GM12878 (cell line): ENCODE results near the gene SLC22A7. TPM values are rescaled to one million over a fixed set of nuclear protein-coding genes. Genes with fewer than 3 reads are reported as not detected.

Experiments used
- ATAC-seq: fragments of 200-7000 bp; cut with Tn5 transposase; 3 replicates; pipeline ENCODE4 v1.9.1; 2020; ENCODE audit warnings: mild to moderate bottlenecking, moderate library complexity
- BruUV-seq: library from RNA; stranded (reverse); fragments of 400-500 nt; replicated peaks from 2 replicates; lab custom pipeline; 2021; lab: Mats Ljungman, UMichigan
- CTCF ChIA-PET: fragments of 300-600 bp; sonication (Branson Sonifier 250); formaldehyde crosslinking; extraction: SDS; loops from one replicate; lab custom pipeline; 2021; ENCODE audit warnings: inconsistent platforms; lab: Yijun Ruan, JAX
- POLR2A ChIA-PET: fragments of 350-600 bp; formaldehyde crosslinking; extraction: SDS; loops from one replicate; lab custom pipeline; 2021; ENCODE audit warnings: inconsistent platforms; lab: Charles Lee
- RAD21 ChIA-PET: fragments of 300-600 bp; sonication (Branson Sonifier 250); formaldehyde crosslinking; loops from one replicate; lab custom pipeline; 2023; ENCODE audit warnings: antibody characterized with exemption; ENCODE audit not compliant: unreplicated experiment; lab: Charles Lee
- SMC1A ChIA-PET: fragments of 300-600 bp; sonication (Branson Sonifier 250); formaldehyde crosslinking; loops from one replicate; lab custom pipeline; 2023; ENCODE audit not compliant: unreplicated experiment, uncharacterized antibody; lab: Charles Lee
- DNase-seq: peaks from one replicate; pipeline ENCODE4 v3.0.0-alpha.2; 2011; ENCODE audit warnings: low read depth, low spot score
- FAIRE-seq: peaks from 3 replicates; lab custom pipeline; 2011; peaks lifted over from hg19 to GRCh38; lab: Jason Lieb, UNC
- H2AFZ ChIP-seq: 2 replicates; pipeline ENCODE4 v1.6.0; 2011; ENCODE audit warnings: low read depth, low read length, control low read depth; ENCODE audit not compliant: control insufficient read depth
- H3K27ac ChIP-seq: 2 replicates; pipeline ENCODE4 v1.5.1; 2011; ENCODE audit warnings: control low read depth; ENCODE audit not compliant: control insufficient read depth, insufficient read depth
- H3K27me3 ChIP-seq, 2 experiments: replicated peaks in 1 of 2; 2 replicates each; pipeline versions ENCODE4 v1.6.0 to v1.6.1; 2011; ENCODE audit warnings: low read length in 1 of 2; ENCODE audit not compliant: control insufficient read depth in 2 of 2, insufficient read depth in 2 of 2
- H3K36me3 ChIP-seq, 2 experiments: 2 replicates each; pipeline ENCODE4 v1.5.1; 2011; ENCODE audit warnings: low read length in 1 of 2; ENCODE audit not compliant: control insufficient read depth in 2 of 2, insufficient read depth in 2 of 2
- H3K4me1 ChIP-seq: 2 replicates; pipeline ENCODE4 v1.6.1; 2011; ENCODE audit warnings: mild to moderate bottlenecking, low read length, moderate library complexity, mixed read lengths; ENCODE audit not compliant: control insufficient read depth, insufficient read depth
- H3K4me2 ChIP-seq: 2 replicates; pipeline ENCODE4 v1.6.0; 2011; ENCODE audit warnings: control low read depth; ENCODE audit not compliant: control insufficient read depth, insufficient read depth
- H3K4me3 ChIP-seq: fragments of 200-600 bp; sonication (generic); 2 replicates; pipeline ENCODE4 v1.5.1; 2016
- H3K79me2 ChIP-seq: 2 replicates; pipeline ENCODE4 v1.6.0; 2011; ENCODE audit warnings: low read length; ENCODE audit not compliant: control insufficient read depth, insufficient read depth
- H3K9ac ChIP-seq: 2 replicates; pipeline ENCODE4 v1.8.0; 2011; ENCODE audit warnings: low read length, control low read depth, mixed read lengths; ENCODE audit not compliant: control insufficient read depth, insufficient read depth
- H3K9me3 ChIP-seq: replicated peaks from 3 replicates; pipeline ENCODE4 v1.5.1; 2011; ENCODE audit warnings: mild to moderate bottlenecking, low read length; ENCODE audit not compliant: control insufficient read depth, insufficient read depth
- H4K20me1 ChIP-seq: 2 replicates; pipeline ENCODE4 v1.6.0; 2011; ENCODE audit not compliant: control insufficient read depth, insufficient read depth
- CEBPZ ChIP-seq: fragments of 150-350 bp; IDR thresholded peaks from 2 replicates; pipeline ENCODE4 v1.6.1; 2016; ENCODE audit warnings: low read depth, low read length
- CREB1 ChIP-seq: IDR thresholded peaks from 2 replicates; pipeline ENCODE4 v1.6.1; 2012; ENCODE audit warnings: low read depth, mild to moderate bottlenecking, inconsistent platforms
- EP300 ChIP-seq, 2 experiments: fragments of 150-350 bp in 1 of 2; IDR thresholded peaks; 2 replicates each; pipeline ENCODE4 v1.6.1; 2011 to 2012; ENCODE audit warnings: low read depth in 2 of 2, low read length in 2 of 2, borderline replicate concordance in 1 of 2, improper control_type of control experiment in 1 of 2, inconsistent platforms in 1 of 2; ENCODE audit not compliant: control insufficient read depth in 1 of 2
- EZH2 ChIP-seq: IDR thresholded peaks from 2 replicates; pipeline ENCODE4 v1.6.1; 2012; ENCODE audit warnings: low read depth, mild to moderate bottlenecking, control low read depth, inconsistent platforms, low read length, borderline replicate concordance; ENCODE audit not compliant: control insufficient read depth
- KLF5 ChIP-seq: fragments of 450-650 bp; IDR thresholded peaks from 2 replicates; pipeline ENCODE4 v1.6.1; 2014; ENCODE audit warnings: mild to moderate bottlenecking; ENCODE audit not compliant: partially characterized antibody
- MXI1 ChIP-seq: fragments of 150-350 bp; IDR thresholded peaks from 2 replicates; pipeline ENCODE4 v1.6.1; 2011; ENCODE audit warnings: low read depth, mild to moderate bottlenecking, inconsistent platforms, low read length, improper control_type of control experiment
- MYB ChIP-seq: fragments of 150-350 bp; IDR thresholded peaks from 2 replicates; pipeline ENCODE4 v1.6.1; 2014; ENCODE audit warnings: mild to moderate bottlenecking, low read depth, low read length, borderline replicate concordance
- NFYA ChIP-seq: IDR thresholded peaks from 2 replicates; pipeline ENCODE4 v1.6.1; 2011; ENCODE audit warnings: low read depth, mild to moderate bottlenecking, low read length, improper control_type of control experiment, borderline replicate concordance
- NR2C1 ChIP-seq: fragments of 450-650 bp; IDR thresholded peaks from 2 replicates; pipeline ENCODE4 v1.6.1; 2017; ENCODE audit warnings: antibody characterized with exemption, mild to moderate bottlenecking, moderate library complexity
- YBX1 ChIP-seq: fragments of 450-650 bp; IDR thresholded peaks from 2 replicates; pipeline ENCODE4 v1.6.1; 2016; ENCODE audit warnings: antibody characterized with exemption
- ZNF207 ChIP-seq: fragments of 450-650 bp; IDR thresholded peaks from 2 replicates; pipeline ENCODE4 v1.6.1; 2014; ENCODE audit warnings: antibody characterized with exemption, mild to moderate bottlenecking, borderline replicate concordance
- ZNF217 ChIP-seq: fragments of 450-650 bp; IDR thresholded peaks from 2 replicates; pipeline ENCODE4 v1.6.1; 2017; ENCODE audit warnings: antibody characterized with exemption, mild to moderate bottlenecking
- WGBS: methylation state at CpG from one replicate; pipeline ENCODE4 v1.1.6; 2016; ENCODE audit warnings: low lambda C conversion rate; ENCODE audit not compliant: insufficient replicate concordance, insufficient coverage; ENCODE audit errors: missing lambda C conversion rate; 5-methylcytosine and 5-hydroxymethylcytosine counted together
- in situ Hi-C: fragments of 300-500 bp; cut with MboI; formaldehyde crosslinking; loops from 9 replicates; pipeline ENCODE4 v1.14.3; 2018; ENCODE audit warnings: mixed read lengths
- intact Hi-C: fragments of 100-400 bp; cut with micrococcal nuclease; formaldehyde crosslinking; loops from one replicate; pipeline ENCODE4 v1.14.2; 2022; ENCODE audit not compliant: unreplicated experiment
- polyA plus RNA-seq, 11 experiments: library from polyadenylated mRNA; depleted of rRNA in 4 of 11; unstranded in 6 of 11; stranded (reverse) in 5 of 11; fragments of >200 nt; fragmentation: Nextera tagmentation in 4 of 11; fragmentation: Illumina TruSeq in 1 of 11; extraction: Ambion mirVana in 4 of 11; extraction: Trizol in 1 of 11; gene quantifications; 1 replicate in 1 of 11; 2 replicates in 10 of 11; pipeline versions ENCODE4 v1.2.1 to v1.2.3, GENCODE V29; 2011 to 2016; ENCODE audit warnings: inconsistent platforms in 2 of 11, missing spikeins in 2 of 11, low read depth in 1 of 11
- total RNA-seq, 4 experiments: library from RNA; depleted of rRNA in 3 of 4; stranded (reverse); fragments of >200 nt in 3 of 4; fragmentation: Illumina TruSeq in 1 of 4; extraction: Trizol in 1 of 4; gene quantifications; 2 replicates each; pipeline versions ENCODE4 v1.2.1 to v1.2.3, GENCODE V29; 2013 to 2021
- TF ChIP-seq, protein P1 (sequence below): fragments of 450-650 bp; IDR thresholded peaks from 2 replicates; pipeline ENCODE4 v1.6.1; 2017; ENCODE audit warnings: low read depth, mild to moderate bottlenecking, moderate library complexity
- TF ChIP-seq, protein P2 (sequence below): fragments of 450-650 bp; formaldehyde crosslinking; IDR thresholded peaks from 2 replicates; pipeline ENCODE4 v1.4.0; 2020; ENCODE audit warnings: mild to moderate bottlenecking, moderate library complexity

The SLC22A7 gene
- total and polyA plus RNA-seq, 10 of the 15 experiments (the other 5 are each of a cell fraction or from before 2014, with no cell fraction given) = 0.08 to 0.31 TPM; not detected in 8

- Histone ChIP-seq H3K4me2 (no peak overlapping the region), H4K20me1 (no peaks in the 10 kb centered on the region), H3K4me3 (no peak overlapping the region), H3K4me1 (peaks cover 16% of the 10 kb centered on the region), H3K27ac (no peak overlapping the region), H3K79me2 (no peaks in the 10 kb centered on the region), H3K36me3 (no peaks in the 10 kb centered on the region), H3K9ac (no peak overlapping the region), H2AFZ (no peak overlapping the region), H3K9me3 (no peaks in the 10 kb centered on the region), H3K27me3 (peaks cover 0 to 3% of the 10 kb centered on the region in 2 experiments; a peak in 1 of 4 replicates)
- intact Hi-C loops (no loop called here), in situ Hi-C loops (loop anchor here (5.0 kb wide), 1 partner anchor 252 kb away; no protein-coding TSS in a partner anchor)
- CTCF ChIA-PET = no interaction called here
- RAD21 ChIA-PET = no interaction called here
- POLR2A ChIA-PET = interaction anchor here (1.1 kb wide), 1 partner anchor 9 kb away, joined by 3 read pairs; no protein-coding TSS in a partner anchor
- 32% methylated on average over 10 of the region's 11 CpGs for WGBS
- FAIRE-seq = no peak
- no peak for ATAC-seq
- BruUV-seq = no TSS peak
- no peak for DNase-seq
- SMC1A ChIA-PET = no interaction called here
- TF ChIP-seq YBX1 (no peak), KLF5 (no peak), CEBPZ (no peak), MXI1 (no peak), MYB (no peak), NFYA (no peak), CREB1 (no peak), NR2C1 (no peak), EZH2 (no peak), ZNF217 (no peak), ZNF207 (no peak), EP300 (IDR thresholded peaks at IDR 0.05; ENCODE audit: borderline replicate concordance in 1 of 2, control insufficient read depth in 1 of 2, low read depth in 2 of 2, low read length in 2 of 2) (no peak)
- TF ChIP-seq, protein P1, sequence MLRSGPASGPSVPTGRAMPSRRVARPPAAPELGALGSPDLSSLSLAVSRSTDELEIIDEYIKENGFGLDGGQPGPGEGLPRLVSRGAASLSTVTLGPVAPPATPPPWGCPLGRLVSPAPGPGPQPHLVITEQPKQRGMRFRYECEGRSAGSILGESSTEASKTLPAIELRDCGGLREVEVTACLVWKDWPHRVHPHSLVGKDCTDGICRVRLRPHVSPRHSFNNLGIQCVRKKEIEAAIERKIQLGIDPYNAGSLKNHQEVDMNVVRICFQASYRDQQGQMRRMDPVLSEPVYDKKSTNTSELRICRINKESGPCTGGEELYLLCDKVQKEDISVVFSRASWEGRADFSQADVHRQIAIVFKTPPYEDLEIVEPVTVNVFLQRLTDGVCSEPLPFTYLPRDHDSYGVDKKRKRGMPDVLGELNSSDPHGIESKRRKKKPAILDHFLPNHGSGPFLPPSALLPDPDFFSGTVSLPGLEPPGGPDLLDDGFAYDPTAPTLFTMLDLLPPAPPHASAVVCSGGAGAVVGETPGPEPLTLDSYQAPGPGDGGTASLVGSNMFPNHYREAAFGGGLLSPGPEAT = no peak
- TF ChIP-seq, protein P2, sequence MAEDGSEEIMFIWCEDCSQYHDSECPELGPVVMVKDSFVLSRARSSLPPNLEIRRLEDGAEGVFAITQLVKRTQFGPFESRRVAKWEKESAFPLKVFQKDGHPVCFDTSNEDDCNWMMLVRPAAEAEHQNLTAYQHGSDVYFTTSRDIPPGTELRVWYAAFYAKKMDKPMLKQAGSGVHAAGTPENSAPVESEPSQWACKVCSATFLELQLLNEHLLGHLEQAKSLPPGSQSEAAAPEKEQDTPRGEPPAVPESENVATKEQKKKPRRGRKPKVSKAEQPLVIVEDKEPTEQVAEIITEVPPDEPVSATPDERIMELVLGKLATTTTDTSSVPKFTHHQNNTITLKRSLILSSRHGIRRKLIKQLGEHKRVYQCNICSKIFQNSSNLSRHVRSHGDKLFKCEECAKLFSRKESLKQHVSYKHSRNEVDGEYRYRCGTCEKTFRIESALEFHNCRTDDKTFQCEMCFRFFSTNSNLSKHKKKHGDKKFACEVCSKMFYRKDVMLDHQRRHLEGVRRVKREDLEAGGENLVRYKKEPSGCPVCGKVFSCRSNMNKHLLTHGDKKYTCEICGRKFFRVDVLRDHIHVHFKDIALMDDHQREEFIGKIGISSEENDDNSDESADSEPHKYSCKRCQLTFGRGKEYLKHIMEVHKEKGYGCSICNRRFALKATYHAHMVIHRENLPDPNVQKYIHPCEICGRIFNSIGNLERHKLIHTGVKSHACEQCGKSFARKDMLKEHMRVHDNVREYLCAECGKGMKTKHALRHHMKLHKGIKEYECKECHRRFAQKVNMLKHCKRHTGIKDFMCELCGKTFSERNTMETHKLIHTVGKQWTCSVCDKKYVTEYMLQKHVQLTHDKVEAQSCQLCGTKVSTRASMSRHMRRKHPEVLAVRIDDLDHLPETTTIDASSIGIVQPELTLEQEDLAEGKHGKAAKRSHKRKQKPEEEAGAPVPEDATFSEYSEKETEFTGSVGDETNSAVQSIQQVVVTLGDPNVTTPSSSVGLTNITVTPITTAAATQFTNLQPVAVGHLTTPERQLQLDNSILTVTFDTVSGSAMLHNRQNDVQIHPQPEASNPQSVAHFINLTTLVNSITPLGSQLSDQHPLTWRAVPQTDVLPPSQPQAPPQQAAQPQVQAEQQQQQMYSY (CRISPR knock-in tag) = no peak
Observed at GRCh38 chr6:43254846-43255245, 43.2 kb upstream of the SLC22A7 start.
